Bronchial epithelial cell (primary cell): ENCODE measurements around the gene LRP4. TPM values are rescaled to one million over a fixed set of nuclear protein-coding genes. Genes with fewer than 3 reads are reported as not detected.

Experiments
- DNase-seq: peaks from one replicate; pipeline ENCODE4 v3.0.0-alpha.2; 2010; ENCODE audit warnings: low read depth
- FAIRE-seq: peaks from 2 replicates; lab custom pipeline; 2011; peaks lifted over from hg19 to GRCh38; lab: Jason Lieb, UNC
- H3K27me3 ChIP-seq: 2 replicates; pipeline ENCODE4 v1.5.1; 2011; ENCODE audit warnings: low read length; ENCODE audit not compliant: control insufficient read depth, insufficient read depth
- H3K36me3 ChIP-seq: 2 replicates; pipeline ENCODE4 v1.5.1; 2011; ENCODE audit warnings: low read length; ENCODE audit not compliant: control insufficient read depth, insufficient read depth
- H3K4me3 ChIP-seq: 2 replicates; pipeline ENCODE4 v1.5.1; 2011; ENCODE audit warnings: mild to moderate bottlenecking, low read depth, low read length, control low read depth
- CTCF ChIP-seq: IDR thresholded peaks from 2 replicates; pipeline ENCODE4 v1.5.1; 2011; ENCODE audit warnings: mild to moderate bottlenecking, moderate library complexity, low read length, control low read depth, inconsistent platforms; ENCODE audit not compliant: insufficient read depth, severe bottlenecking
- total RNA-seq: library from RNA; depleted of rRNA; stranded (reverse); fragments of >200 nt; gene quantifications from 2 replicates; pipeline ENCODE4 v1.2.1, GENCODE V29; 2014

The LRP4 gene
- total RNA-seq, 1 donor from 2014 or later: 5.0 TPM

DNA sequence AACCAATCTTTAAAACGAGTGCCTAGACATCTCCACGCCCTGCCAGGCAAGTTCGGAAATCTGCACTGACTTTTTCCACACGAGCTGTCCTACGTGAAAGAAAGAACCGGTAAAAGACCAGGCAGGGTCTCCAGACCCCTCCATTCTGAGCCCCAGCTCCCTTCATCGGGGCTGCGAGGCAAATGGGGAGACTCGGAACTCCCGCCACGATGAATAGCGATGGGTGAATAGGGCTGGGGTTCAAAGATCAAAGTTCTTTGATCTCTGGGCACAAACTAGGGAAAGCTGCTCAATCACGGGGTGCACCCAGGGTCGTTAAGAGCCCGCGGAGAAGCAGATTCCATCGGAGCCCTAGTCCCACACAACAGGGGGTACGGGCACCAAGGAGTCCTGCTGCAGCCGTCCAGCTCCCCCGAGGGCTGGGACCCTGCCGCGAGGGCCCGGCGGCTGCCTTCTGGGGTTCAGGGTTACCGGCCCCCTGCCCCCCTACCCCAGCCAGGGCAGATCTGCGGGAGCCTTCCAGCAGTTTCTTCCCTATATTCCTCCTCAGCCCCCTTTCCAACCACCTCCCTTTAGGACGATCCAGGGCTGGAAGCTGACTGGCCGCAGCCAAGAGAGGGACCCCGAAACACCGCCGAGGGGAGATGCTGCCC lies 1.1 kb downstream of the LRP4 start:
- H3K4me3 ChIP-seq: peak overlapping the region; percentile 57
- H3K36me3 ChIP-seq: no peaks in the 10 kb centered on the region
- no peaks in the 10 kb centered on the region for H3K27me3 ChIP-seq
- TF ChIP-seq CTCF: no peak
- FAIRE-seq (no peak), DNase-seq (no peak)

GRCh38 chr11:46916286-46917108 lies 1.9 kb downstream of the LRP4 start:
- peak; percentile 4 for TF ChIP-seq CTCF
- no peaks in the 10 kb centered on the region for H3K27me3 ChIP-seq
- peak overlapping the region; percentile 57 for H3K4me3 ChIP-seq
- DNase-seq: peak; percentile 73
- FAIRE-seq: no peak
- H3K36me3 ChIP-seq: no peaks in the 10 kb centered on the region

DNA sequence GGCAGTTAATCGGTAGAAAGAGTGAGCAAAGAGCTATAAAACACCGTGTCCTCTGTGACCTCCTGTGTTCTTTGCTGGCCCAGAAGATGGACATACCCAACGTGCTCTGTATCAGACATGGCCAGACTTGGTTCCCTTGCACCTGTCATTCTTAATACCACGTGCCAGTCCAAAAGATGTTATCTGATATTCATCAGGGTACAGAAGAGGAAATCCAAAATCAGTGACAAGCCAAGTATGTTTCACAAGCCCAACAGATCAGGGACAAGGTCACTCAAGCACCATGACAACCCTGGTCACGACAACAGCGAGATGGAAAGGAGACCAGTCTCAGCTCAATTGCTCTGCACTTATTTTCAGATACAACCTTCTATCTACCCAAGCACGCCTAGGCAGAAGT lies 3.4 kb downstream of the LRP4 start:
- no peak for DNase-seq
- FAIRE-seq: no peak
- no peaks in the 10 kb centered on the region for H3K36me3 ChIP-seq
- H3K4me3 ChIP-seq: no peak overlapping the region
- no peaks in the 10 kb centered on the region for H3K27me3 ChIP-seq
- no peak for TF ChIP-seq CTCF

- Histone ChIP-seq H3K27me3 (no peaks in the 10 kb centered on the region), H3K36me3 (no peaks in the 10 kb centered on the region), H3K4me3 (no peak overlapping the region)
- FAIRE-seq (no peak), DNase-seq (peak; percentile 60)
- no peak for TF ChIP-seq CTCF
These were observed 4.0 kb downstream of the LRP4 start for GRCh38 chr11:46914363-46914762.

DNA sequence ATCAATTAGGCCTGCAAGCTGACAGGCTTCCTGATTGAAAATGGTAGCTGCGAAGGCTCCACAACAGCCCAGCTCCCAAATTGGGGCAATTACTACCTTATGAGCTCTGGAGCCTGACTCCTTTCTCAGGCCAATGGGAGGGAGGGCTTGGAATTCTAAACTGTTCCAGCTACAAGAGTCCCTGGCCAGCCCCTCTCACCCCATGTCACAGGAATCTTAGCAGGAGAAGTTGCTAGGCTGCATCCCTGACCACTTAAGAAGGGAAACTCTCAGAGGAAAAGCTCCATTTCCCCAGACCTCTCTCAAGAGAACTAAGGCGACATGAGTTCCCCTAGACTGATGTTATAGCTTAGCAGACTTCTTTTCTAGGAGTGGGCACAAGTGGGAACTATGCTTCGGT lies 4.9 kb downstream of the LRP4 start:
- TF ChIP-seq CTCF: no peak
- DNase-seq (no peak), FAIRE-seq (no peak)

More for the DNA sequence above, 4.9 kb downstream of the LRP4 start:
- H3K36me3 ChIP-seq: no peaks in the 10 kb centered on the region
- H3K4me3 ChIP-seq: no peak overlapping the region
- H3K27me3 ChIP-seq: no peaks in the 10 kb centered on the region
